Activated CD4-positive, CD25-positive, alpha-beta regulatory T cell treated with anti-CD3 and anti-CD28 coated beads, Interleukin-2, amount 50 U/mL, for 24 hours (primary cell): ENCODE measurements around the gene CEP70.

ENCODE experiments used
- ATAC-seq, 2 donors: fragments of 150-1000 bp; cut with Tn5 transposase; one replicate each; pipeline ENCODE4 v1.10.0; 2021; ENCODE audit warnings: mild to moderate bottlenecking in 1 of 2, moderate library complexity in 1 of 2

The CEP70 gene

GRCh38 chr3:138450181-138450580, 143.9 kb downstream of the CEP70 start:
- no peak for ATAC-seq

- ATAC-seq: no peak
These were observed 144.6 kb downstream of the CEP70 start for GRCh38 chr3:138449490-138449889.

GRCh38 chr3:138448631-138449030, 145.4 kb downstream of the CEP70 start:
- no peak for ATAC-seq

GRCh38 chr3:138445654-138446053, 148.4 kb downstream of the CEP70 start:
- ATAC-seq: no peak

- ATAC-seq: no peak
These were observed 148.8 kb downstream of the CEP70 start for GRCh38 chr3:138445236-138445635.
